KOPT-K1 (cell line): ENCODE results near the gene FNIP2.
"Not testable (repeated sequence)": the region's sequence is repeated elsewhere in the genome, so short reads cannot be mapped to it uniquely, and the experiment has no call there.

Experiments used
- H3K27ac ChIP-seq: fragments of 200-600 bp; sonication (generic); 2 replicates; pipeline ENCODE4 v1.5.1; 2016; ENCODE audit warnings: antibody characterized with exemption, mild to moderate bottlenecking, low read depth, low read length; ENCODE audit not compliant: poor library complexity, severe bottlenecking
- H3K36me3 ChIP-seq: fragments of 200-600 bp; sonication (generic); 2 replicates; pipeline ENCODE4 v1.5.1; 2017; ENCODE audit warnings: antibody characterized with exemption, mild to moderate bottlenecking, low read length, moderate library complexity; ENCODE audit not compliant: insufficient read depth
- H3K9me3 ChIP-seq: fragments of 200-600 bp; sonication (generic); 2 replicates; pipeline ENCODE4 v1.5.1; 2017; ENCODE audit warnings: antibody characterized with exemption, low read length, mild to moderate bottlenecking; ENCODE audit not compliant: insufficient read depth, poor library complexity, severe bottlenecking

The FNIP2 gene

GRCh38 chr4:158754385-158755180 is 14.2 kb upstream of the FNIP2 start:
- Histone ChIP-seq H3K36me3 (no peaks in the 10 kb centered on the region), H3K9me3 (no peaks in the 10 kb centered on the region), H3K27ac (no peak overlapping the region)

GRCh38 chr4:158755819-158756218 is 13.0 kb upstream of the FNIP2 start:
- not testable (repeated sequence) for H3K9me3 ChIP-seq, H3K36me3 ChIP-seq, H3K27ac ChIP-seq

DNA sequence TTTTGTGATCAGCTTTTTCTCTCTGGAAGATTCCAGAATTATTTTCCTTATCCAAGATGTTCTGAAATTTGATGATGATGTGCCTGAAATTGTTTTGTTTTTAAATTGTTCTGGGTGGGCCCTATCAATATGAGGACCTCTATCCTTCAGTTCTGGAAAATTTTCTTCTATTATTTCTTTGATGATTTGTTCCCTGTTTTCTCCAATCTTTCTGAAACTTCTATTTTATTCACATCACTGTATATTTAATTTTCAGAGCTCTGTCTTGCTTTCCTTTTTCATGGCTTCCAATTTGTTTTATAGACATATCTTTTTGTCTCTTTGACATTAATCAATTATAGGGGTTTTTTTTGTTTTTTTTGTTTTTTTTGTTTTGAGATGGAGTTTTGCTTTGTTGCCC is 12.2 kb upstream of the FNIP2 start:
- H3K9me3 ChIP-seq = no peaks in the 10 kb centered on the region
- no peak overlapping the region for H3K27ac ChIP-seq
- H3K36me3 ChIP-seq = no peaks in the 10 kb centered on the region

- no peak overlapping the region for H3K27ac ChIP-seq
- H3K36me3 ChIP-seq = no peaks in the 10 kb centered on the region
- H3K9me3 ChIP-seq = no peaks in the 10 kb centered on the region
These were observed 10.7 kb upstream of the FNIP2 start for GRCh38 chr4:158758142-158758541.

DNA sequence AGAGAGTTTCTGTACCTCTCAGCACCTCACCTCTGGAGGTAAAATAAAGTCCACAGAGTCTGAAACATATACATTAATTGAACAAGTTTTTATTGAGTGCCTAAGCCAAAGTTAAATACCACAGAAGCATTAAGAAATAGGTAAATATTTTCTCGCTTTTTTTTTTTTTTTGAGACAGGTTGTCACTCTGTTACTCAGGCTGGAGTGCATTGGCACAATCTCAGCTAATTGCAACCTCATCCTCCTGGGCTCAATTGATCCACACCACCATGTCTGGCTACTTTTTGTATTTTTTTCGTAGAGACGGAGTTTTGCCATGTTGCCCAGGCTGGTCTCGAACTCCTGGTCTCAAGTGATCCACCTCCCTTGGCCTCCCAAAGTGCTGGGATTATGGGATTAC is 10.1 kb upstream of the FNIP2 start:
- H3K9me3 ChIP-seq = no peaks in the 10 kb centered on the region
- no peaks in the 10 kb centered on the region for H3K36me3 ChIP-seq
- no peak overlapping the region for H3K27ac ChIP-seq

DNA sequence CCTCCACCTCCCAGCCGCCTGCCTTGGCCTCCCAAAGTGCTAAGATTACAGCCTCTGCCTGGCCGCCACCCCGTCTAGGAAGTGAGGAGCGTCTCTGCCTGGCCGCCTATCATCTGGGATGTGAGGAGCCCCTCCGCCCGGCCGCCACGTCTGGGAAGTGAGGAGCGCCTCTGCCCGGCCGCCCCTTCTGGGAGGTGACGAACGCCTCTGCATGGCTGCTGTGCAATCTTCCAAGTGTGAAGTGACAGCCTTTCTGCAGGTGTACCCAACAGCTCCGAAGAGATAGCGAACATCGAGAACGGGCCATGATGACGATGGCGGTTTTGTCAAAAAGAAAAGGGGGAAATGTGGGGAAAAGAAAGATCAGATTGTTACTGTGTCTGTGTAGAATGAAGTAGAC is 9.3 kb upstream of the FNIP2 start:
- H3K36me3 ChIP-seq, H3K27ac ChIP-seq, H3K9me3 ChIP-seq: not testable (repeated sequence)

GRCh38 chr4:158760866-158761265 is 8.0 kb upstream of the FNIP2 start:
- Histone ChIP-seq H3K27ac (no peak overlapping the region), H3K36me3 (no peaks in the 10 kb centered on the region), H3K9me3 (no peaks in the 10 kb centered on the region)

GRCh38 chr4:158762553-158762952 is 6.3 kb upstream of the FNIP2 start:
- Histone ChIP-seq H3K36me3 (no peaks in the 10 kb centered on the region), H3K27ac (no peak overlapping the region), H3K9me3 (no peaks in the 10 kb centered on the region)

DNA sequence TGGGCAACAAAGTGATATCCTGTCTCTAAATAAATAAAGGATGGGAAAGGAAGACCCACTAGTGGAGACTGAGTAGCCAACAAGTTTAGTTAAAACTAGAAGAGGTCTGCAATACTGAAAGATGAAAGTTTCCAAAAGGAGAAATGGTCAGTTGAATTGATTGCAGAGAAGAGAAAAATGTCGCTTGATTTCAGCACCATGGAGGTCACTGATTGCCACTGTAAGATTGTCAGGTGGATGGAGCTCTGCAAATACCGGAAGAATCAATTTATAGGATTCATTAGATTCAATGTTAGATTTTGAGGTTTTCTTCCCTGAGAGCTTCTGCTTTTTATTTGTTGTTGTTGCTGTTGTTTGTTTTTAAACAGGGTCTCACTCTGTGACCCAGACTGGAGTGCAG is 5.4 kb upstream of the FNIP2 start:
- Histone ChIP-seq H3K27ac (no peak overlapping the region), H3K36me3 (no peaks in the 10 kb centered on the region), H3K9me3 (no peaks in the 10 kb centered on the region)

GRCh38 chr4:158766434-158767044 is 2.3 kb upstream of the FNIP2 start:
- H3K36me3 ChIP-seq = no peaks in the 10 kb centered on the region
- no peaks in the 10 kb centered on the region for H3K9me3 ChIP-seq
- H3K27ac ChIP-seq = no peak overlapping the region

GRCh38 chr4:158767451-158767850 is 1.4 kb upstream of the FNIP2 start:
- Histone ChIP-seq H3K36me3 (no peaks in the 10 kb centered on the region), H3K27ac (no peak overlapping the region), H3K9me3 (no peaks in the 10 kb centered on the region)

GRCh38 chr4:158769175-158769921 is 522 bp downstream of the FNIP2 start:
- no peaks in the 10 kb centered on the region for H3K36me3 ChIP-seq
- no peaks in the 10 kb centered on the region for H3K9me3 ChIP-seq
- peak overlapping the region; percentile 56 for H3K27ac ChIP-seq

DNA sequence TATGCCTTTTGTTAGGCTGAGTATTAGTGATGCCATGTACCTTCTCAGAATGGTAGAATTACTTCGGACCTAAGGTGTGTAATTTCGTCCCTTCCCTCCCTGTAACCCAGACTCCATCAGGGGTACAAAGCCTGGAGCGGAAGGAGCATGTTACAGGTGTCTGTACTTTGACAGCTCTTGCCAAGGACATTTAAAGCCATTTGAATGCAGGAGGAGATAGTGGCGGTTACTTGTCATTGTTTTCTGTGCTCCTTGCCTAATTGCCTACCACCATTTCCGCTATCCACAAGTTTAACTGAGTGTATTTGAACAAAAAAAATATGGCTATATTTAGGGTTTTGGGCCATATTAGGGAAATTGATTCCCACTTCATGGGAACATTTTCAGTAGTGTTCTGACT is 1.8 kb downstream of the FNIP2 start:
- no peaks in the 10 kb centered on the region for H3K9me3 ChIP-seq
- no peaks in the 10 kb centered on the region for H3K36me3 ChIP-seq
- no peak overlapping the region for H3K27ac ChIP-seq

DNA sequence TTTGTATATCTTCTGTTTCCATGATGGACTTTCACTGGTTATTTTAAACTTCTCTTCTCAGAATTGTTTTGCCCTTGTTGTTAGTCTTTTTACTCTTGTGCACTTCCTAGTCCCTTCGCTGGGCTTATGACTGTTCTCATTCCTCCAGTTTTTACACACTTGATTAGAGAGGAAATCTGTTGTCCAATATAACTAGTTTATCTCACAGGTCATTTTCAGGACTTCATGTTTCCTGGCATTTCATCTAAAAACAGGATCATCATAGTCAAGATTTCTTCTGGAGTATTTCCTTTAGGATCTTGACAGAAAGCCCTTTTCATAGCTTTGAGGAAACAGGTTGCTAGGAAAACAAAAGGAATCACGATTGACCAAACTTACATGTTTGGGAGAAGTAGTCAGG is 3.0 kb downstream of the FNIP2 start:
- H3K27ac ChIP-seq = no peak overlapping the region

DNA sequence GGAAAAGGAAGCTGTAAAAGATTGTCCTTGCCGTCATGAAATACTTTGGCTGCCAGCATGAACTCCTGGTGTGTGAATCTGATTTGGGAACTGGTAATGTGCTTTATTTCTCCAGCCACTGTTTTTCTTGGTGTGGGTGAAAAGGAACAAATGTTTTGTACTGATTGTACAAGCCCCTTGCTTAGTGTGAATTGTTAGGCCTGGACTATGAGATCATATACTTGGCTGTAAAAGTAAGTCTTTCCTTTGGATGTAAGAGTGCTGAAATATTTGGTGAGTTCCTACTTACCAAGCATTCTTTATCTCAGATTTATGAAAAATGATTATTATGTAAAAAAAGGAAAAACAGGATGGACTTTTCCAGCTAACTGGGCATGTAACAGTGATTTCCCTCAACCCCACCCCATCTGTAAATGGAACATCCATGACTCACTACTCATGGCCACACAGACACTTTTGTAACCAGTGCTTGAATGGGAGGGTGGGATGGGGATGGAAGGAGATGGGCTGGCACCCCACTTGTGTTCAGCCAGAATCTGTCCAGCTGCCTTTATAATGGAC is 6.3 kb downstream of the FNIP2 start:
- Histone ChIP-seq H3K36me3 (no peaks in the 10 kb centered on the region), H3K27ac (no peak overlapping the region), H3K9me3 (no peaks in the 10 kb centered on the region)

More for the DNA sequence above, 3.0 kb downstream of the FNIP2 start:
- no peaks in the 10 kb centered on the region for H3K36me3 ChIP-seq
- no peaks in the 10 kb centered on the region for H3K9me3 ChIP-seq
